NT2/D1 (cell line): ENCODE data around the gene ADAMTS19.

Experiments
- DNase-seq: peaks from one replicate; pipeline ENCODE4 v3.0.0-alpha.2; 2011; ENCODE audit warnings: low read depth, low spot score
- H3K27me3 ChIP-seq: 2 replicates; pipeline ENCODE4 v1.6.0; 2011; ENCODE audit warnings: mild to moderate bottlenecking; ENCODE audit not compliant: insufficient read length, insufficient read depth
- H3K36me3 ChIP-seq: 2 replicates; pipeline ENCODE4 v1.6.1; 2011; ENCODE audit warnings: mild to moderate bottlenecking, low read length, mixed read lengths; ENCODE audit not compliant: insufficient read depth, insufficient read length
- H3K4me1 ChIP-seq: 2 replicates; pipeline ENCODE4 v1.5.1; 2011; ENCODE audit not compliant: insufficient read depth, insufficient read length
- H3K4me3 ChIP-seq: 2 replicates; pipeline ENCODE4 v1.5.1; 2011; ENCODE audit warnings: low read depth; ENCODE audit not compliant: insufficient read length
- H3K9ac ChIP-seq: 2 replicates; pipeline ENCODE4 v1.6.0; 2011; ENCODE audit warnings: low read depth; ENCODE audit not compliant: insufficient read length
- H3K9me3 ChIP-seq: 2 replicates; pipeline ENCODE4 v1.5.1; 2011; ENCODE audit warnings: mild to moderate bottlenecking, low read length; ENCODE audit not compliant: insufficient read depth
- SUZ12 ChIP-seq: IDR thresholded peaks from 2 replicates; pipeline ENCODE4 v1.6.1; 2011; ENCODE audit not compliant: insufficient read length, insufficient read depth; ENCODE audit errors: extremely low read depth
- YY1 ChIP-seq: IDR thresholded peaks from 2 replicates; pipeline ENCODE4 v1.6.1; 2011; ENCODE audit not compliant: insufficient read length, insufficient read depth
- ZNF274 ChIP-seq: IDR thresholded peaks from 2 replicates; pipeline ENCODE4 v1.6.1; 2011; ENCODE audit warnings: mild to moderate bottlenecking, low read depth, low read length

The ADAMTS19 gene

GRCh38 chr5:129608350-129608749 is 148.3 kb downstream of the ADAMTS19 start:
- no peak for TF ChIP-seq SUZ12
- no peak for TF ChIP-seq YY1
- H3K4me1 ChIP-seq: no peaks in the 10 kb centered on the region
- H3K9me3 ChIP-seq: no peaks in the 10 kb centered on the region
- DNase-seq: no peak
- H3K4me3 ChIP-seq: no peak overlapping the region
- H3K9ac ChIP-seq: no peak overlapping the region
- H3K36me3 ChIP-seq: no peaks in the 10 kb centered on the region
- H3K27me3 ChIP-seq: no peaks in the 10 kb centered on the region

GRCh38 chr5:129609710-129610109 is 149.6 kb downstream of the ADAMTS19 start:
- no peaks in the 10 kb centered on the region for H3K27me3 ChIP-seq
- no peaks in the 10 kb centered on the region for H3K4me1 ChIP-seq
- H3K9ac ChIP-seq: no peak overlapping the region
- DNase-seq: no peak
- H3K4me3 ChIP-seq: no peak overlapping the region
- TF ChIP-seq SUZ12 (no peak), YY1 (no peak), ZNF274 (no peak)
- no peaks in the 10 kb centered on the region for H3K9me3 ChIP-seq
- H3K36me3 ChIP-seq: no peaks in the 10 kb centered on the region

- Histone ChIP-seq H3K36me3 (no peaks in the 10 kb centered on the region), H3K9me3 (no peaks in the 10 kb centered on the region), H3K4me3 (no peak overlapping the region), H3K4me1 (no peaks in the 10 kb centered on the region), H3K9ac (no peak overlapping the region), H3K27me3 (no peaks in the 10 kb centered on the region)
- TF ChIP-seq ZNF274 (no peak), YY1 (no peak), SUZ12 (no peak)
- DNase-seq: no peak
Observed at GRCh38 chr5:129616517-129616916, 156.4 kb downstream of the ADAMTS19 start.

GRCh38 chr5:129617206-129617605 is 157.1 kb downstream of the ADAMTS19 start:
- no peaks in the 10 kb centered on the region for H3K27me3 ChIP-seq
- TF ChIP-seq ZNF274: no peak
- TF ChIP-seq YY1: no peak
- no peak for TF ChIP-seq SUZ12
- no peak overlapping the region for H3K4me3 ChIP-seq
- no peak for DNase-seq
- H3K9me3 ChIP-seq: no peaks in the 10 kb centered on the region
- no peak overlapping the region for H3K9ac ChIP-seq
- H3K4me1 ChIP-seq: no peaks in the 10 kb centered on the region
- H3K36me3 ChIP-seq: no peaks in the 10 kb centered on the region

GRCh38 chr5:129619782-129620181 is 159.7 kb downstream of the ADAMTS19 start:
- TF ChIP-seq ZNF274 (no peak), SUZ12 (no peak), YY1 (no peak)
- no peak for DNase-seq
- Histone ChIP-seq H3K4me3 (no peak overlapping the region), H3K27me3 (no peaks in the 10 kb centered on the region), H3K9ac (no peak overlapping the region), H3K4me1 (no peaks in the 10 kb centered on the region), H3K36me3 (no peaks in the 10 kb centered on the region), H3K9me3 (no peaks in the 10 kb centered on the region)

- H3K4me1 ChIP-seq: no peaks in the 10 kb centered on the region
- no peak for DNase-seq
- no peak overlapping the region for H3K4me3 ChIP-seq
- no peak overlapping the region for H3K9ac ChIP-seq
- no peak for TF ChIP-seq SUZ12
- TF ChIP-seq ZNF274: no peak
- TF ChIP-seq YY1: no peak
- no peaks in the 10 kb centered on the region for H3K36me3 ChIP-seq
- H3K27me3 ChIP-seq: no peaks in the 10 kb centered on the region
- H3K9me3 ChIP-seq: no peaks in the 10 kb centered on the region
Observed at GRCh38 chr5:129622531-129622930, 162.4 kb downstream of the ADAMTS19 start.

GRCh38 chr5:129629575-129629974 is 169.5 kb downstream of the ADAMTS19 start:
- DNase-seq: no peak
- no peak for TF ChIP-seq YY1
- no peak for TF ChIP-seq SUZ12
- no peak for TF ChIP-seq ZNF274
- Histone ChIP-seq H3K9me3 (no peaks in the 10 kb centered on the region), H3K4me3 (no peak overlapping the region), H3K4me1 (no peaks in the 10 kb centered on the region), H3K36me3 (no peaks in the 10 kb centered on the region), H3K27me3 (no peaks in the 10 kb centered on the region), H3K9ac (no peak overlapping the region)

- Histone ChIP-seq H3K4me3 (no peak overlapping the region), H3K9me3 (no peaks in the 10 kb centered on the region), H3K9ac (no peak overlapping the region), H3K36me3 (no peaks in the 10 kb centered on the region), H3K27me3 (no peaks in the 10 kb centered on the region), H3K4me1 (no peaks in the 10 kb centered on the region)
- DNase-seq: no peak
- TF ChIP-seq YY1: no peak
- no peak for TF ChIP-seq ZNF274
- no peak for TF ChIP-seq SUZ12
Observed at GRCh38 chr5:129630101-129630500, 170.0 kb downstream of the ADAMTS19 start.
